ENCODE data around the gene XIRP1. TPM values are rescaled to one million over a fixed set of nuclear protein-coding genes. Genes with fewer than 3 reads are reported as not detected.

Gene XIRP1
- total RNA-seq, 1 experiment from 2014 or later: not detected

DNA sequence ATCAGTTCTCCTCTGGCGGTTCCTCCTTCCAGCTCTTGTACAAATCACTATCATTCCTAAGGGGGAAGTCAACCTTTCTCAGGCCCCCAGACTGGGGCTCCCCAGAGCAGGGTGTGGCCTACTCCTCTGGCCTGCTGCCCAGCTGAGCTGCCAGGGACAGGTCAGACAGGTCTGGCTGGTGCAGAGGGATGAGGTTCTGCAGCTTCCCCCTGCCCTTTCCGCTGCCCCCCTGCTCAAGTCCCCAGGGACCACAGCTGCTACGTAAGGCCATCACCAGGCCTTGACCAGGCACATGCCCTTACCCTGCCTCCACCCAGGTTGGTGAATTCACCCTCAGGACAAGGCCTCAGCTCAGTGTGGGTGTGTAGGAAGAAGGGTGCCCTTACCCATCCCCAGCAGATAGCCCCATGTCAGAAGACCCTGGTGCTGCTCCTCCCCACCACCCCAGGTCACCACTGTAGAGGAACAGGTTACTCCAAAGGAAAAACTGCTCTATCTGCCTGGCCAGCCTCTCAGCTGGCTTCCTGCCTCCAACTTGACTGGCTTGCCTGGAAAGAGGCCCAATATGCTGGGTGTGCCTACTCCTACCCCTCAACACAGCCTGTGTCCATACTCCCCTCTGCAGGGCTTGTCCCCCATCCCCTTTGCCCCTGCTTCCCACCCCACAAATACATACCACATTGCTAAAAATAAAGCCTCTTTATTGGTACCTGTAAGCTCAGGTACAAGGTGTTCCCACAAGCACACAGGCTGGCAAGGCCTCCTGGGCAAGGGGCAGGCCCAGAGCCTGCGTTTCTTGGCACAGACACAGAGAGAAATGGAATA lies 51.0 kb downstream of the XIRP1 start:
- RAD21 ChIA-PET (ENCODE audit: low non-redundant PET in 1 of 2, low total read pairs in 2 of 2, uncharacterized antibody in 2 of 2, unreplicated experiment in 2 of 2): no interaction called here
- DNase-seq (ENCODE audit: low read depth, low spot score) (no peak), ATAC-seq (peak; percentile 88)
- intact Hi-C loops (cut with micrococcal nuclease): no loop called here
- H2AFZ ChIP-seq (ENCODE audit: low read depth, low read length, poor library complexity, severe bottlenecking): no peak overlapping the region
- BruUV-seq (replicated peaks): no TSS peak
- H3K9me3 ChIP-seq (ENCODE audit: control insufficient read depth in 1 of 2, insufficient read depth in 1 of 2, low read depth in 1 of 2, low read length in 2 of 2): no peaks in the 10 kb centered on the region
- H3K4me3 ChIP-seq (replicated peaks in 1 of 2; ENCODE audit: low read depth in 1 of 2, low read length in 2 of 2): peak overlapping the region in 1 of 2 experiments; percentile 36; a peak in 2 of 4 replicates
- CTCF ChIA-PET: interaction anchor here (1.1 kb wide), 1 partner anchor 15 kb away, joined by 3 read pairs; no protein-coding TSS in a partner anchor
- H3K79me2 ChIP-seq (ENCODE audit: insufficient read depth, low read length): peaks cover 15% of the 10 kb centered on the region
- H3K9me2 ChIP-seq (ENCODE audit: insufficient read depth): no peaks in the 10 kb centered on the region
- peaks cover 3% of the 10 kb centered on the region; the same call in 1 of the 2 replicates for H4K20me1 ChIP-seq (ENCODE audit: insufficient read depth)
- H3K27me3 ChIP-seq (ENCODE audit: insufficient read depth, low read length): no peaks in the 10 kb centered on the region
- H3K27ac ChIP-seq (ENCODE audit: low read depth, low read length): peak overlapping the region; percentile 58
- peak overlapping the region; percentile 38 for H3K9ac ChIP-seq (ENCODE audit: low read length)
- H3K4me1 ChIP-seq (ENCODE audit: control insufficient read depth in 1 of 2, insufficient read depth in 2 of 2, low read length in 2 of 2): peaks cover 36 to 38% of the 10 kb centered on the region in 2 experiments
- POLR2A ChIA-PET: no interaction called here
- peak overlapping the region; percentile 77 for H3K4me2 ChIP-seq (ENCODE audit: low read length)
- H3K36me3 ChIP-seq (ENCODE audit: control insufficient read depth in 1 of 2, insufficient read depth in 2 of 2, low read length in 2 of 2): peaks cover 24 to 40% of the 10 kb centered on the region in 2 experiments
- TF ChIP-seq ZFX (IDR thresholded peaks at IDR 0.05) (no peak), POLR2A (IDR thresholded peaks at IDR 0.05; ENCODE audit: borderline replicate concordance, extremely low read depth, insufficient read depth, insufficient read length) (no peak), ATF3 (IDR thresholded peaks at IDR 0.05) (no peak), SIN3A (IDR thresholded peaks at IDR 0.05; ENCODE audit: low read depth) (peak; percentile 87), RAD21 (IDR thresholded peaks at IDR 0.05; ENCODE audit: low read depth) (no peak), EGR1 (IDR thresholded peaks at IDR 0.05; ENCODE audit: low read depth) (no peak), FOSL1 (IDR thresholded peaks at IDR 0.05; ENCODE audit: low read depth) (peak; percentile 67), ELF1 (IDR thresholded peaks at IDR 0.05; ENCODE audit: borderline replicate concordance, low read depth) (no peak), CBX3 (IDR thresholded peaks at IDR 0.05; ENCODE audit: low read depth) (peak; percentile 95), EZH2phosphoT487 (IDR thresholded peaks at IDR 0.05; ENCODE audit: borderline replicate concordance) (no peak), TCF7L2 (IDR thresholded peaks at IDR 0.05; ENCODE audit: borderline replicate concordance, extremely low read depth, insufficient read depth, insufficient read length) (no peak), SRF (IDR thresholded peaks at IDR 0.05; ENCODE audit: low read depth) (no peak), JUND (IDR thresholded peaks at IDR 0.05) (peak; percentile 85), ZNF274 (IDR thresholded peaks at IDR 0.05; ENCODE audit: low read depth, low read length) (no peak), ZBTB33 (IDR thresholded peaks at IDR 0.05; ENCODE audit: extremely low read depth, insufficient replicate concordance, low read length) (no peak), REST (IDR thresholded peaks at IDR 0.05; ENCODE audit: low read depth) (no peak), POLR2AphosphoS5 (IDR thresholded peaks at IDR 0.05; ENCODE audit: low read depth, low read length) (peak; percentile 72), SP1 (IDR thresholded peaks at IDR 0.05; ENCODE audit: low read depth) (peak; percentile 97)
- TF ChIP-seq, protein P1, sequence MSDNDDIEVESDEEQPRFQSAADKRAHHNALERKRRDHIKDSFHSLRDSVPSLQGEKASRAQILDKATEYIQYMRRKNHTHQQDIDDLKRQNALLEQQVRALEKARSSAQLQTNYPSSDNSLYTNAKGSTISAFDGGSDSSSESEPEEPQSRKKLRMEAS (IDR thresholded peaks at IDR 0.05): peak; percentile 54
- TF ChIP-seq, protein P2, sequence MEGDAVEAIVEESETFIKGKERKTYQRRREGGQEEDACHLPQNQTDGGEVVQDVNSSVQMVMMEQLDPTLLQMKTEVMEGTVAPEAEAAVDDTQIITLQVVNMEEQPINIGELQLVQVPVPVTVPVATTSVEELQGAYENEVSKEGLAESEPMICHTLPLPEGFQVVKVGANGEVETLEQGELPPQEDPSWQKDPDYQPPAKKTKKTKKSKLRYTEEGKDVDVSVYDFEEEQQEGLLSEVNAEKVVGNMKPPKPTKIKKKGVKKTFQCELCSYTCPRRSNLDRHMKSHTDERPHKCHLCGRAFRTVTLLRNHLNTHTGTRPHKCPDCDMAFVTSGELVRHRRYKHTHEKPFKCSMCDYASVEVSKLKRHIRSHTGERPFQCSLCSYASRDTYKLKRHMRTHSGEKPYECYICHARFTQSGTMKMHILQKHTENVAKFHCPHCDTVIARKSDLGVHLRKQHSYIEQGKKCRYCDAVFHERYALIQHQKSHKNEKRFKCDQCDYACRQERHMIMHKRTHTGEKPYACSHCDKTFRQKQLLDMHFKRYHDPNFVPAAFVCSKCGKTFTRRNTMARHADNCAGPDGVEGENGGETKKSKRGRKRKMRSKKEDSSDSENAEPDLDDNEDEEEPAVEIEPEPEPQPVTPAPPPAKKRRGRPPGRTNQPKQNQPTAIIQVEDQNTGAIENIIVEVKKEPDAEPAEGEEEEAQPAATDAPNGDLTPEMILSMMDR (IDR thresholded peaks at IDR 0.05 in 2 of 3, conservative IDR thresholded peaks at IDR 0.05 in 1 of 3; ENCODE audit: borderline replicate concordance in 1 of 3, insufficient read depth in 1 of 3, low read depth in 2 of 3, low read length in 2 of 3): no peak

All from HCT116 (cell line).